HG02798 (cell line): Measurements from ENCODE around the gene AGRN.
A peak's percentile ranks its signal among the peaks of the same experiment; 100 is the strongest.
"Not testable (repeated sequence)": the region's sequence is repeated elsewhere in the genome, so short reads cannot be mapped to it uniquely, and the experiment has no call there.

ENCODE experiments used
- ATAC-seq: cut with Tn5 transposase; IDR thresholded peaks from one replicate; pipeline ENCODE4 v1.9.1; 2021; ENCODE audit warnings: mild to moderate bottlenecking; ENCODE audit not compliant: unreplicated experiment, poor library complexity

AGRN gene

DNA sequence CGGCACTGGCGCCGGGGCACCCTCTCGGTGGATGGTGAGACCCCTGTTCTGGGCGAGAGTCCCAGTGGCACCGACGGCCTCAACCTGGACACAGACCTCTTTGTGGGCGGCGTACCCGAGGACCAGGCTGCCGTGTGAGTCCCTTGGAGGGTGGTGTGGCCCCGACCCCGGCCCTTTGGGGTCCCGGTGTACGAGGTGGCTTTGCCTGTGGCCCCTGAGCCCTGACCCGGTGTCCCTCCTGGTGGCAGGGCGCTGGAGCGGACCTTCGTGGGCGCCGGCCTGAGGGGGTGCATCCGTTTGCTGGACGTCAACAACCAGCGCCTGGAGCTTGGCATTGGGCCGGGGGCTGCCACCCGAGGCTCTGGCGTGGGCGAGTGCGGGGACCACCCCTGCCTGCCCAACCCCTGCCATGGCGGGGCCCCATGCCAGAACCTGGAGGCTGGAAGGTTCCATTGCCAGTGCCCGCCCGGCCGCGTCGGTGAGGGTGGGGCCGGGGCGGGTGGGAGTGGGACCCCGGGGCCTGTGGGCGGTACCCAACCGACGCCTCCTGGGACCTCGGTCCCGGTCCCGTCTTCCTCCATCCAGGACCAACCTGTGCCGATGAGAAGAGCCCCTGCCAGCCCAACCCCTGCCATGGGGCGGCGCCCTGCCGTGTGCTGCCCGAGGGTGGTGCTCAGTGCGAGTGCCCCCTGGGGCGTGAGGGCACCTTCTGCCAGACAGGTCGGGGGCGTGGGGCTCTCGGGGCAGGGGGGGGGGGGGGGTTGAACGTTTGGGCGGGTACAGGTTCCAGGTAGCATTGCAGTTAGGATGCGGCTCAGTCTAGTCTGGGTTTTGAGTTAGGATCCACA, 29.6 kb downstream of the AGRN start:
- no peak for ATAC-seq

GRCh38 chr1:1050577-1051052, 30.7 kb downstream of the AGRN start:
- ATAC-seq, result peak; percentile 44

DNA sequence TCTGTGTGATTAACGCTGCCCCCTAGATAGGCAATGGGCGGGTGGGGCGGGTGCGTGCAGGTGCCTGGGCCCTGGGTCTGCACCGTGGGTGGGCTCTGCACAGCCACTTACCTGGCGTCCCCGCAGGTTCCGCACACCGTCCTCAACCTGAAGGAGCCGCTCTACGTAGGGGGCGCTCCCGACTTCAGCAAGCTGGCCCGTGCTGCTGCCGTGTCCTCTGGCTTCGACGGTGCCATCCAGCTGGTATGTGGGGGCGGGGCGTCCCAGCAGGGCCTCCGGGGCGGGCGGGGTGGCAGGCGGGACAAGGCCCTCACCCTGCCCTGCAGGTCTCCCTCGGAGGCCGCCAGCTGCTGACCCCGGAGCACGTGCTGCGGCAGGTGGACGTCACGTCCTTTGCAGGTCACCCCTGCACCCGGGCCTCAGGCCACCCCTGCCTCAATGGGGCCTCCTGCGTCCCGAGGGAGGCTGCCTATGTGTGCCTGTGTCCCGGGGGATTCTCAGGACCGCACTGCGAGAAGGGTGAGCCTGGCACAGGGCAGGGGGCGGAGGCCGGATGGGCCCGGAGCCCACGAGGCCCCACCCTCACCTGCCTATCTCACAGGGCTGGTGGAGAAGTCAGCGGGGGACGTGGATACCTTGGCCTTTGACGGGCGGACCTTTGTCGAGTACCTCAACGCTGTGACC, 31.3 kb downstream of the AGRN start:
- no peak for ATAC-seq

GRCh38 chr1:1052003-1052840, 32.3 kb downstream of the AGRN start:
- ATAC-seq, result no peak

DNA sequence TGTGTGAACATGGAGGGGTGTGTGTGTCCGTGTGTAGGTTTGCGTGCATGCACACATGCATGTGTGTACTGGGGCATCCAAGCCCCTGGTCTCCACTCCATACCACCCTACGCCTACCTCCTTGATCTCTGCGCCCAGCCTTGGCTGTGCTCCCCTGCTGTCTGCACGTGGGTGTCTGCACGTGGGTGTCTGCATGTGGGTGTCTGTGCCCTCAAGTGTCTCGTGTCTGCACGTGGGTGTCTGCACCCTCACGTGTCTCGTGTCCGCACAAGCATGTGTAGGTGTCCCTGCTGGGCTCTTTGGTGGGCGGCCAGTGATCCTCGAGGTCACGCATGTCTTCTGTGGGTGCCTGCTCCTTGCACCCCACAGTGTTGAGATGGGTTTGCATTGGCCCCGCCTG, 33.1 kb downstream of the AGRN start:
- no peak for ATAC-seq

- ATAC-seq, result no peak
Observed at GRCh38 chr1:1053682-1054081, 33.8 kb downstream of the AGRN start.

GRCh38 chr1:1054099-1054700, 34.3 kb downstream of the AGRN start:
- ATAC-seq, result no peak

DNA sequence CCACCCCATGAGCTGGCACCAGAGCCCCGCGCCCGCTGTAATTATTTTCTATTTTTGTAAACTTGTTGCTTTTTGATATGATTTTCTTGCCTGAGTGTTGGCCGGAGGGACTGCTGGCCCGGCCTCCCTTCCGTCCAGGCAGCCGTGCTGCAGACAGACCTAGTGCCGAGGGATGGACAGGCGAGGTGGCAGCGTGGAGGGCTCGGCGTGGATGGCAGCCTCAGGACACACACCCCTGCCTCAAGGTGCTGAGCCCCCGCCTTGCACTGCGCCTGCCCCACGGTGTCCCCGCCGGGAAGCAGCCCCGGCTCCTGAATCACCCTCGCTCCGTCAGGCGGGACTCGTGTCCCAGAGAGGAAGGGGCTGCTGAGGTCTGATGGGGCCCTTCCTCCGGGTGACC, 35.1 kb downstream of the AGRN start:
- no peak for ATAC-seq

DNA sequence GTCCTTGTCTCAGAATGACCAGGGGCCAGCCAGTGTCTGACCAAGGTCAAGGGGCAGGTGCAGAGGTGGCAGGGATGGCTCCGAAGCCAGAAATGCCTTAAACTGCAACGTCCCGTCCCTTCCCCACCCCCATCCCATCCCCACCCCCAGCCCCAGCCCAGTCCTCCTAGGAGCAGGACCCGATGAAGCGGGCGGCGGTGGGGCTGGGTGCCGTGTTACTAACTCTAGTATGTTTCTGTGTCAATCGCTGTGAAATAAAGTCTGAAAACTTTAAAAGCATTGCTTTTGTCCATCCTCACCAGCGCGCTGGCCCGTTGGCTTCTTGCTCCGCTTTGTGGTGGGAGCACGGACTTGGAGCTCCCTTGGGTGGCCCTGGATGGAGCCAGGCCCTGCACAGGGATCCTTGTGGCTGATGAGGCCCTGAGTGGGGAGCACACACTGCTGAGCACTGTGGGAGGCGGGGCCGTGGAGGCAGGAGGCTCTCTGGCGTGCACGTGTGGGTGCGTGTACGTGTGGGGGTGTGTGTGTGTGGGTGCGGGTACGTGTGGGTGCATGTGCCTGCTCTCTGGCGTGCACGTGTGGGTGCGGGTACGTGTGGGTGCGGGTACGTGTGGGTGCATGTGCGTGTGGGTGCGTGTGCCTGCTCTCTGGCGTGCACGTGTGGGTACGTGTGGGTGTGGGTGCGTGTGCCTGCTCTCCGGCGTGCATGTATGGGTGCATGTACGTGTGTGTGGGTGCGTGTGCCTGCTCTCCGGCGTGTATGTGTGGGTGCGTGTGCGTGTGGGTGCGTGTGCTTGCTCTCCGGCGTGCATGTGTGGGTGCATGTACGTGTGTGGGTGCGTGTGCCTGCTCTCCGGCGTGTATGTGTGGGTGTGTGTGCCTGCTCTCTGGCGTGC, 36.2 kb downstream of the AGRN start:
- no peak for ATAC-seq

- ATAC-seq, result not testable (repeated sequence)
Observed at GRCh38 chr1:1057769-1058087, 37.8 kb downstream of the AGRN start.

GRCh38 chr1:1058088-1058905, 38.4 kb downstream of the AGRN start:
- ATAC-seq, result no peak

- ATAC-seq, result peak; percentile 38
Observed at GRCh38 chr1:1058921-1059493, 39.1 kb downstream of the AGRN start.

- peak; percentile 76 for ATAC-seq
Observed at GRCh38 chr1:1059494-1060280, 39.8 kb downstream of the AGRN start.

DNA sequence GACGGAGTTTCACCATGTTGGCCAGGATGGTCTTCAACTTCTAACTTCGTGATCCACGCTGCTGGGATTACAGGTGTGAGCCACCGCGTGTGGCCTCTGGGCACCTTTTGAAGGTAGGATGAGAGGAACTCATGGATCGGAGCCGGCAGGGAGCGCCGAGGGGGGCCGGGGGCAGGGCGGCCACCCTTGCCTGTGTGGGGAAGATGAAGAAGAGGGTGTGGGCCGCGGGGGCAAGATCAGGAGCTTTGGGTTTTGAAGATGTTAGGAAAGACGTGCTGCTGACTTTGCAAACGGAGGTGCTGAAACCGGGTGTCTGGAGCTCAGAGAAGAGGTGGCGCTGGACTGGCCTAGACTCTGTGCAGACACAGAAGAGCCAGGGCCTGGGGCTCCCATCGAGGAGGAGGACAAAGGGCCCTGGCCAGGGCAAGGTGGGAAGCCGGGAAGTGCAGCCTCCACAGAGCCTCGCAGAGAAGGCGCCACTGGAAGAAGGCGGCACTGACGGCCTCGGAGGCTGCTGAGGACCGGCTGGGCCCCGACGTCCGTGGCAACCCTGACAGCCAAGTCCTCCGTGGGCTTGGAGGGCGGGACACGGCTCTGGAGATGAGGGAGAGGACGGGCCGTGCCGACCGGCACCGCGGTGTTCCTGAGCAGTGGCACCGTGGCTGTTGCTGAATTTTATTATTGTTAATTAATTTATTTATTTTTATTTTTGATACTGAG, 40.5 kb downstream of the AGRN start:
- no peak for ATAC-seq

GRCh38 chr1:1061682-1062345, 41.9 kb downstream of the AGRN start:
- ATAC-seq, result no peak

GRCh38 chr1:1062348-1063163, 42.6 kb downstream of the AGRN start:
- ATAC-seq, result no peak
